Measurements from ENCODE around the gene GRIFIN. TPM values are rescaled to one million over a fixed set of nuclear protein-coding genes. Genes with fewer than 3 reads are reported as not detected.
"Not testable (repeated sequence)": the region's sequence is repeated elsewhere in the genome, so short reads cannot be mapped to it uniquely, and the experiment has no call there.

The GRIFIN gene
- total RNA-seq, 1 donor from 2014 or later, result not detected

DNA sequence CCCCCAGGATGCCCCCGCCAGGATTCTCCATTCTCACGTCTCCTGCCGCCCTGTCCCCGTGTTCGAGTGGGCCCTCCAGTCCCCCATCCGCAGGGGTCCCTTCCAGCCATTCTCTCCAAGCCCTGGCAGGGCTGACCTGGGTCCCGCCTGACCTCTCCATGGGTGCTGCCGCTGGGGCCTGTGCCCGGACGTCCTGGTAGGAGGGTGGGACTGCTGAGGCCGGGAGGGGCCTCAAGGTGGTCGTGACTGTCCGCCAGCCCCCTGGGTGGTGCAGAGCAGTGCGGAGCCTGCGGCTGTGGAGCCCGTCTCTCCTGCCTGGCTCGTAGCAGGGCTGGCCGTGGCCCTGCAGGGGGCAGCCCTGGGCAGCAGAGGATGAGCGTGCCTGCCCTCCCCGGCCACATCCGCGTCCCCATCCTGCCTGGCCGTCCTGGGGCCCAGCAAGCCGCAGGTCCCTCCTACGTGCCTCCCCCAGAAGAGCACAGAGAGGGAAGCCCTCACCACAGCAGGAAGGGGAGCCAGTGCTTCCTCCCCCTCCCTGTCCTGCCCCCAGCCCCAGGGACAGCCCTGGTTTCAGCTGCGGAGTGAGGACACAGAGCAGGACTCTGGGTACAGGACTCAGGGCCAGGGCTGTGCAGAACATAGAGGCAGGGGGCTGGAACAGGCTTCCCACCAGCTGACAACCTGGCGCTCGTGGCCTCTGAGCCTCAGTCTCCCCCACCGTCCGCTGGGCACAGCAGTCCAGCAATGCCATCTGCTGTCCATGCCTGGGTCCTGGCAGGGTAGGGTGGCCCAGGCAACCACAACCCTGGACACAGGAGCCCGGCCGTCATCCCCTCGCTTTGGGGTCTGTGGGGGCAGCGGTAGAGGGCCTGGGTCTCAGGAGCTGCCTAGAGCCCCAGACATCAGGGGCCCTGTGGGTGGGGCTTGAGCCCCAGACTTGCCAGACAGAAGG is 1.5 kb upstream of the GRIFIN start:
- DNase-seq, result peak; percentile 80

DNA sequence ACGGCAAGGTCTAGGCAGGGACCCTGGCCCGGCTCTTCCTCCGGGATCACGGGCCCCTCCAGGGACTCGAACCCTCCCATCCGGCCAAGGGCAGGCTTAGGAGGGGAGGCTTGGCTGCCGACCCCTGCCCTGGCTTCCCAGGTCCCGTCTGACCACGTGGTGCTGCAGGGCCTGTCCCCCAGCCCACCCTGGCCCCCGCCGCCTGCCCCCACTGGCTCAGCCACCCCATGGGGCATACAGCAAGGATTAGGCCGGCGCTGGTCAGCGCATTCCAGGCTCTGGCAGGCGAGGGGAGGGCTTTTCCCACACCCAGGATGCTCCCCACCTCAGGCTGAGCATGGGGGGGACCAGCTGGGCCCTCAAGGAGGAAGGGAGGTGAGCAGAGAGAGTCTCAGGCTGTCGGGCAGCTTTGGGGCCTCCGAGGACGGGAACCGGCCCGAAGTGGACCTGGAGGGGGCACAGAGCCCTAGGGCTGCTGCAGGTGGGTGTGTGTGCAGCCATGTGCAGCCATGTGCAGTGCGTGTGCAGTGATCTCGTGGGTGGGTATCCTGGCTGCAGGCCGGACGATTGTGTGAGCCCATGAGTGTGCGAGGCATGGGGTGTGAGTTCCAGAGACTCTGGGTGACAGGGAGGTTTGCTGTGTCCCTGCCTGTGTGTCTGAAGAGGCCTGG is 713 bp upstream of the GRIFIN start:
- no peak for DNase-seq

DNA sequence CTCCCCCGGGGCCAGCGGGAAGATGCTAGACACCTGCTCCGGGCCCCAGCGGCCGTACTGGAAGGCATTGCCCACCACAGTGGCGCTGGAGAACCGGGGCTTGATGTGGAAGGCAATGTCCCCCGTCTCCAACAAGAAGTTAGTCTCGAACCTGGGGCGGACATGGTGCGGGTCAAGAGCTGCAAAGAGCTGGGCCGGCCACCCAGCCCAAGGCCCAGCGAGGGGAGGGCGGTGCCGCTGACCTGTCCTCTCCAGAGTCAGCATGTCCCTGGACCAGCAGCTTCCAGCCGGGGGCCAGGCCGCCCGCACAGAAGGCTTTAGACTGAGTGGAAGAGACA is 551 bp downstream of the GRIFIN start:
- no peak for DNase-seq

DNA sequence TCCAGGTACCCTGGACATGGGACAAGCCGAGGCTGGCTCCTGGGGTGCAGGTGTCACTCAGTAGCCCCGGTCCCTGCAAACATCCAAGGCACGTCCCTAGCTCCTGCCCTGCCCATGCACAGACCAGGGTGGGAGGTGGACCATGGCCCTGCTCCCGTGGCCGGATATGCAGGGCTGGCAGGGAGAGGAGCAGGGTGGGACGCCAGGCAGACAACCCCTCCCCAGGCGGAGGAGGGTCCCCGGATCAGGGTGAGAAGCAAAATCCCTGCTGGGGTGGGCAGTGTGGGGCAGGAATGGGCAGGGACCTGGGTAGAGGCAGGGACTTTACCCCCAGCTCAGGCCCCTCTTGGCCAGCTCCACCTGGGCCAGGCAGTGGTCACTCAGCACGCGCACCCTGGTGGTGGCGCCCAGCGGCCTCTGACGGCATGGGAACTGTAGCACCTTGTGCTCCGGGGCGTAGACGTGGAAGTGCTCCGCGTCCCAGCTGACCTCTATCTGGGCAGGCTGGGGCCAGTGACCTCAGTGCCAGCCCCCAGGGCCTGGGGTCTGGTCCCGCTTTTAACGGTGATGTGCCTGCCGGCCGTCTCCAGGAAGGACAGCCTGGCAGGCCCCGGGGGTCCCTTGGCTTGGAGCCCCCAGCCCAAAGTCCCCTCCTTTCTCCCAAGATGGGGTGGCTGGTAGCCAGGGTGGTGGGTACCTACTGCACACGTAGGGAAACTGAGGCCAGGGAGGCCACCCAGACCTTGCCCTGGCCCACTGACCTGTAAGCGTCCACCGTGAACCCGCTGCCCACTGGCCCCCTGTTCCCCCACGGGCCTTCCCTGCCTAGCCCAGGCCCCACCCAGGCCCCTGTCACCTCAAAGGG is 1.2 kb downstream of the GRIFIN start:
- no peak for DNase-seq

DNA sequence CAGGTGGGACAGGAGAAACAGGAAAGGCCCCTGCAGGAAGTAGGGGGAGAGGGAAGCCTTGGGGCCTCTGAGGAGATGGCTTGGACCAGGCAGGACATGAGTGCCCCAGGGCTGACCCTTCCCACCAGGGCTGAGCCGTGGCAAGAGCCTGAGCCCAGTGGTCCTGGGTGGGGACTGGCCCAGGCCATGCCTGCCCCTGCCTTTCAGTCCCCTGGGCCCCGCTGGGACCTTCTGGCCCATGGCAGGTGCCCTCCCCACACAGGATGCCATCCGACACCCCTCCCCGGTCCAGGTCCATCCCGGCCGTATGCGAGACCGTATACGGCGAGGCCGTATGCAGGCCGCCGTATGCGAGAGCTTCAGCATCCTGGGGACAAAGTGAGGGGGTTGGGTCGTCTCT is 2.0 kb downstream of the GRIFIN start:
- no peak for DNase-seq

DNA sequence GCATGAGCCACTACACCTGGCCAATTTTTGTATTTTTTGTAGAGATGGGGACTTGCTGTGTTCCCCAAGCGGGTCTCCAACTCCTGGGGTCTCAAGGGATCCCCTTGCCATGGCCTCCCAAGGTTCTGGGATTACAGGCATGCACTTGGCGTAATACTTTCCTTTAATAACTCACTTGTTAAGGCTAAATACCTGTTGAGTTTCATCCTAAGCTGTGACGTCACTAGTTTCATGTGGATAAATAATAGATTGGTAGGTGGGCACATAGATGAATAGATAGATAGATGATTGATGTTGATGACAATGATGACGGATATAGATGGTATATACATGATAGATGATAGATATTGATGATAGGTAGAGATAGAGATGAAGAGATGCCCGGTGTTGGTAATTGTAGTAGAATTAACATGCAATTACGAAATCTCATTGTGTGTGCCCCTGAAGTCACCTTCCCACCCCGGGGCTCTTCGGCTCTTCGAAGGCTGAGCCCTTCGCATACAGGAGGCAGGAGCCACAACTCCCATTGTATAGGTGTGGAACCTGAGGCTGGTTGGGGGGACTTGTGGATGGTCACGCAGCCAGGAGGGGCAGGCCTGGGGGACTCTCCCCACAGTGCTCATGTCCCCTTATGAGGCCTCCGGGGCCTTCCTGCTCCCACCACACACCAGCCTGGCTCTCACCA is 2.6 kb downstream of the GRIFIN start:
- no peak for DNase-seq

DNA sequence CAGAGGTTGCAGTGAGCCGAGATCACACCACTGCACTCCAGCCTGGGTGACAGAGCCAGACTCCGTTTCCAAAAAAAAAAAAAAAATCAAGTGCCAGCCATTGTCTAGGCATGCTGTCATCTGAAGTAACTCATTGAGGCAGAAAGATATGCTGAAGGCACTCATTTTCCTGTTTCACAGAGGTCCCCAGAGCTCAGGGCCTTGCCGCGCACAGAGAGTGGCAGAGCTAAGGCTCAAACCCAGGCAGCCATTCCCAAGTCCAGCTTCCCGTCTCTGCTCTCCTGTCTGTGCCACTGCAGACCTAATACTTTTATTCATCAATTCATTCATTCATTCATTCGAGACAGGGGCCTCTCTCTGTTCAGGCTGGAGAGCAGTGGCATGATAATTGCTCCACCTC is 3.5 kb downstream of the GRIFIN start:
- no peak for DNase-seq

DNA sequence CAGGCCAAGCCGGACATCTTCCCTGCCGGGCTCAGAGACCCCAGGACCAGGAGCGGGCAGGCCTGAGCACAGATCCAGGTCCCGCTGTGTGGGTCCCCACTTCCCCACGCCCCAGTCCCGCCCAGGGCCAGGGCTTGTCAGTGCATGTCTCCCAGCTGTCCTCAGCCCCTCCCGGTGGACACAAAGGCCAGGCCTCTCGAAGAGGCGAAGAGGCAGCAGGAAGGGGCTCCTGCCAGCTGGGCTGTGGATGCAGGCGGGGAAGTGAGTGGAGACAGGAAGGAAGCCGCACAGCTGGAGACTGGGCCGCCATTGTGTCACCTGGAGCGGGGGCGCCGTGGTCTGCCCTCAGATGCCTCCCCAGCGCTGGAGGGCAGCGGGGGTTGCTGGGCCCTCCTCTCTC is 4.8 kb downstream of the GRIFIN start:
- DNase-seq, result peak; percentile 65

DNA sequence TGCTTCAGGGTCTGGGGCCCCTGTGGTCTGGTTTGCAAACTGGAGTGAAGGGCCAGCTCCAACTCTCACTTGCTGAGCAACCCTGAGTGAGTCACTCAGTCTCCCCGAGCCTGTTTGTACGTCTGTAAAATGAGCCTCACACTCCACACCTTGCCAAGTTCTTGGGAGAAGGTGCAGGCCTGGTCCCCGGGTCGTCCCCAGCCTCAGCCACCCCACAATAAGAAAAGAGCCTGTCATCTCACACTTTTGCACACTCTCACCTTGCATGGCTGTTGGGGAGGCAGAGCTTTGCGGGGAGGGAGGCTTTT is 5.2 kb downstream of the GRIFIN start:
- DNase-seq, result peak; percentile 38

DNA sequence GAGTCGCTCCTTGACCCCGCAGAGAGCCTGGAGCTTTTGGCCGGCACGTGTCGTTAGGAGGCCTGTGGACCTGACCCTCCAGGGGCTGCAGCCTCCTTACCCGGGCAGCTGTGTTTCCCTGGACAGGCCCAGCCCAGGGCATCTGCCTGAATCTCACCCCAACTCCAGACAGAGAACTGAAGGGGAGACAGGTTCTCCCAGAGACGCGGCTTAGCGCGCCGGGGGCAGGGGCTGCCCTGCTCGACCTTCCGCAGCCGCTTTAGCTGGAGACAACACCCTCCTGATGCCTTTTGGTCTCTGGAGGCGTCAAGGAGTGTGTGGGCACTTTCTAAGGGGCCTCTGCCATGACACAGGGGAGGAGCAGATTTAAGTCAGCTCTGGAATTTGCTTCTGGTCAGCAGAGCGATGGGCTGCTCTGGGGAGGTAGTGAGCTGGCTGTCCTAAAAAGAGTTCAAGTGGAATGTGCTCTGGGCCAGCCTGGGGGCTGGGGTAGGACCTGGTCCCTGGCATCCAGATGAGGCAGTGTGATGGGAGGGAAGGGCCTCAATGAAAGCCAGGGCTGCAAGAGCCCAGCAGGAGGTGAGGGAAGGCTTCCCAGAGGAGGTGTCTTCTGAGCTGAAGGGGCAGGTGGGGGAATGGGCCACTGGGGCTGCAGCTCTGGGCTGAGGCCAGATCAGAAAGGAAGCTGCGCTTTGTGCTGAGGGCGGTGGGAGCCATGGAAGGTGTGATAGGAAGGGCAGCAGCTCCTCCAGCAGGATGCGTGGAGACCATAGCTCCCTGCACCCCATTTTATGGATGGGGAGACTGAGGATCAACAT is 5.8 kb downstream of the GRIFIN start:
- no peak for DNase-seq

DNA sequence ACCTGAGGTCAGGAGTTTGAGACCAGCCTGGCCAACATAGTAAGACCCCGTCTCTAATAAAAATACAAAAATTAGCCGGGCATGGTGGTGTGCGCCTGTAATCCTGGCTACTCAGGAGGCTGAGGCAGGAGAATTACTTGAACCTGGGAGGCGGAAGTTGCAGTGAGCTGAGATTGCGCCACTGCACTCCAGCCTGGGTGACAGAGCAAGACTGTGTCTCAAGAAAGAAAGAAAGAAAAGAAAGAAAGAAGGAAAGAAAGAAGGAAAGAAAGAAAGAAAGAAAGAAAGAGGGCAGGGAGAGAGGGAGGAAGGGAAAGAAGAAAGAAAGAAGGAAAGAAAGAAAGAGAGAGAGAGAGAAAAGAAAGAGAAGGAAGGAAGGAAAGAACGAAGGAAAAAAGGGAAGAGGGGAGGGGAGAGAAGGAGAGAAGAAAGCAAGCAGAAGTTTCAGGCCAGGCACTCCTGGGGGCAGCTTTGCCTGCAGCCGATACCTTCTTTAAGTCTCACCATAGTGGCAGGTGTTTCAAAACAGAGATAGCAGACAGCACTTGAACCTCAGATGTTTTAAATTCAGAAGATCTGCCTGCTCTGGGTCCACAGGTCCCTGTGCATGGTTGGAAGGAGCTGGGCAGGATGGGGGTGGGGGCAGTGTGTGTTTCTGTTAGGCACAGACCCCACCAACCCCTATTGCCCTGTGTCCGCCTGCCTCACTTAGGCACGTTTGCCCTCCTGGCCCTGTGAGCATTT is 6.6 kb downstream of the GRIFIN start:
- not testable (repeated sequence) for DNase-seq

DNA sequence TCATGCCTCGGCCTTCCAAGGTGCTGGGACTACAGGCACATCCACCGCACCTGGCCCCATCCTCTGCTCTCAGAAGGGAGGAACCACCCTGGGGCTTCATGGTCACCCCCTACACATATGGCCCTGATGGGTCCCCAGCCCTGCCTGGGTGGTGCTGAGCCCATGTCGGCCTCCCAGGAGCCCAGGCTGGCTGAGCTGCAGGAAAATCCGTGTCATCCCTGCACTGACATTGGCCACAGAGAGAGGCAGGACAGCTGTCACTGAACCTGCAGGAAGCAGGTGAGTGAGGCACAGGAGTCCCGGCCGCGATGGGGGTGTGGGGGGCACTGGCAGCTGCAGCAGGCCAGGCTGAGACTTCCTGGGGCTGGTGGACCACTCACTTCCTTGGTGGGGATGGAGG is 8.0 kb downstream of the GRIFIN start:
- no peak for DNase-seq

DNA sequence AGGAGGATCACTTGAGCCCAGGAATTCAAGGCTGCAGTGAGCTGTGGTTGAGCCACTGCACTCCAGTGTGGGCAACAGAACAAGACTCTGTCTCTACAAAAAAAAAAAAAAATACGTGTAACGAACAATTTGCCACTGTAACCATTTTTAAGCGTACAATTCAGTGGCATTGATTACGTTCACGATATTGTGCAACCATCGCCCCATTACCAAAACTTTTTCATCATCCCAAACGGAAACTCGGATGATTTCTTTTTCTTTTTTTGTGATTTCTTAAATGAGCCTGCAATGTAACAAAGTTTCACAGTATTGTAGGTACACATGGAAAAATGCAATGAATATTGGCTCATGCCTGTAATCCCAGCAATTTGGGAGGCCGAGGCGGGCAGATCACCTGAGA is 9.5 kb downstream of the GRIFIN start:
- DNase-seq, result no peak

DNA sequence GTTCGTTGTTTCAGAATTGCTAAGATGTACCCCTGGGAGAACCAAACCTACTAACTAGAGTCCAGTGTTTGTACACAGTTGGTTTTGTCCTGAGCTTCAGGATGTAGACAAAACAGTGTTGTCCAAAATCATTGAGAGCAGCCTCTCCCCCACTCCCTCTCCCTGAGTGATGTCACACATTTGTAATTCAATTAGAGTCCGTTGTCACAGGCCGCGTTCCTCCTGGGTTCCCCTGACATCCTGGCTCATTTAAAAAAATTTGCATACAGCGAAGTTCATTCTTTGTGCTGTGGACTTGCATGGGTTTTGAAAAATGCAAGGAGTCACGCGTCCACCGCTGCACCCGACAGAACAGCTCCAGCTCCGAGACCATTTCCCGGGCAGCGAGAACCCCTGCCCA is 10.3 kb downstream of the GRIFIN start:
- no peak for DNase-seq

DNA sequence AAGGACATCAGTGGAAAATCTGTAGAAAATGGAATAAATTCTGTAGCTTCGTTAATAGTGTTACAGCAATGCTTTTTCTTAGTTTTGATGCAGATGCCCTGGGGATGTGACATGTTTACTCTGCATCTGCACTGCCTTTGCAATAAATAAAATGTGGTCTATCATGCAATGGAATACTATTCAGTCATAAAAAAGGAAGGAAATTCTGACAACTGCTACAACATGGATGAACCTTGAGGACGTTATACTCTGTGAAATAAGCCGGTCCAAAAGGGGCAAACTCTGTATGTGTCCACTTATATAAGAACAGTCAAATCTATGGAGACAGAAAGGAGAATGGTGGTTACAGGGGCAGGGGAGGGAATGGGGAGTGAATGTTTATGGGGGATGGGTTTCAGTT is 13.5 kb downstream of the GRIFIN start:
- no peak for DNase-seq

DNA sequence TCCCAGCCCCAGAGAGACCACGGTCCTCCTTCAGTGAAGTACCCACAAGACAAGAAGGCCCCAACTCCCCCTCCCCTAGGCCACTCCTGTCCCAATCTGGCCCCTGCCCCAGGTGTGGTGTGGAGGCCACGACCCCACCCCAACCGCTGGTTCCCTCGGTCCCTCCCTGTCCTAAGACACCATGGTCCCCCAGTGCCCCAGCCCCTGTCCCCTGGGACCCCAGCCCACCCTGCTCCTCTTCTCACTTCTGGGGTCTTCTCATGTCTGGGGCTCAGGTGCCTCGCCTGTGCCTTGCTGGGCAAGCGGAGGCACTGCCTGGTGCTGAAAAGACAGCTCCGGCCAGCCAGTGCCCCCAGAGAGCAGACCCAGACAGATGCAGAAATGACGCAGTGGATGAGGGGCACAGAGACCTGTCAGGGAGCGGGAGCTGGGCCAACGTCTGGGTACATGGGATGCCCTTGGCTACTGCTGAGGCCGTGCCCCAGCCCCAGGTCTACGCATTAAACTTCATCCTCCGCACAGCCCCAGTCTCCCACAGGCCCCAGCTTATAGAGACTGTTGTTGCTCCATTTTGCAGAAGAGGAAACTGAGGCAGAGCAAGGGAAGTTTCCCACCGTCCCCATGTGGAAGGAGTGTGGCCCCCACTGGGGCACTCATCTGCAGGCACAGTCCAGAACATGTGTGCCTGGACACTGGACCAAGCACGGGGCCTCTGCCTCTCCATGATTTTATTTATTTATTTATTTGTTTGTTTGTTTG is 14.8 kb downstream of the GRIFIN start:
- no peak for DNase-seq

DNA sequence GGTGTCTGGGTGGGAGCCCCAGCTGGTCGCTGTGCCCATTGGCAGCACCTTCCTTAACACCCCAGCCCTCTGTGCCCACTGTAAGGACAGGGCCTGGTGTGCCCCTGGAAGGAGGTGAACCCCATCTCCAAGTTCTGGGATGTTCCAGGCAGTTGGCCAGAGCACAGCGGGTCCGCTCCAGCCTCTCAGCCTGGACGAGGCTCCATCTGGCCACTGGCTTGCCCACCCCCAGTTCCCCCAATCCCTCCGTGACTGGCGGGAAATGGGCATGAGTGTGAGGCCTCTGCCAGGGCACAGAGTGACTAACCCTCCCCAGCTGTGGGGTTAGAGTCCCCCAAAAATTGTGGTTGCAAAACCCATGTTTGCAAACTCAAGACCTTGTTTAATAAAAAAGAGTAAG is 15.6 kb downstream of the GRIFIN start:
- no peak for DNase-seq

DNA sequence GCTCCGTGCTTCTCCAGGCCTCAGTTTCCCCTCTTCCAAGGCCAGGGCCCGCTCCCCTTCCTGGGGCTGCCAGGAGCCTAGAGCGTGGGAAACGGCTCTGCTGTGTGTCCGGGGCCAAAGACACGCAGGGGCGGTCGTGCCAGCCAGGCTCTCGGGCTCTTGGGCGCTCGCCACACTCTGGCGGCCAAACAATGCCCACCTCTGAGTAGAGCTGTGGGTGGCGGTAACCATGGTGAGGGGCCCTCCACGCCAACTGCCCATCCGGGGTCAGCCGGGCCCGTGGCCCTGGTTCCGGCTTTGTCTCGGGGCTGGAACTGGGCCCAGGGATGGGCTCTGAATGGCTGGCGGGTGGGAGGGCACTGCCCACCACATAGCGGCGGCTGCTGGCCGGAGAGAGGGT is 16.0 kb downstream of the GRIFIN start:
- no peak for DNase-seq

DNA sequence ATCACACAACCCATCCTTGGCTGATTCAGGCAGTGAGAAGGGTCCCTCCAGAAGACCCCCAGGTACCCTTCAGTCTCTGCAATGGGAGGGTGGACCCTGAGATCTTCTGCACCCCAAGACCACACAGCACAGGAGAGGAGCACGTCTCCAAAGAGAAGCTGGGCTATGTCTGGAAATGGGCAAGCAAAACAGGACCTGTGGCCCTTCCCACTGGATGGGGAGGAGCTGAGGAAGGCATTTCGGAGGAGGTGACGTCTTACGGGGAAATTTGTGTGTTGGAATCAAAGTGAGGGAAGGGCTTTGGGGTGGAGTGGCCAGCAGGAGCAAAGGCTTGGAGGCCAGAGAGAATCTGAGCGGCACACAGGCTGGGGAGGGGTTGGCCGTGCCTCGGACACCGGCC is 16.5 kb downstream of the GRIFIN start:
- DNase-seq, result no peak

DNA sequence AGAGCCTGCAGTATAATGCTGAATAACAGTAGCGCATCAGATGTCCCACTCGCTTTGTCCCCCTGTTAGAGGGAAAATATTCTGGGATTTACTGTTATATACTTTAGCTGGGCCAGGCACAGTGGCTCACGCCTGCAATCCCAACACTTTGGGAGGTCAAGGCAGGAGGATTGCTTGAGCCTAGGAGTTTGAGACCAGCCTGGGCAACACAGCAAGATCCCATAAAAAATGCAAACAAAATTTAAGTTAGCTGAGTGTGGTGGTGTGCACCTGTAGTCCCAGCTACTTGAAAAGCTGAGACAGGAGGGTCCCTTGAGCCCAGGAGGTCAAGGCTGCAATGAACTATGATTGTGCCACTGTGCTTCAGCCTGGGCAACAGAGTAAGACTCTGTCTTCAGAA is 22.3 kb downstream of the GRIFIN start:
- DNase-seq, result not testable (repeated sequence)
